GM12892 (cell line): ENCODE results near the gene ARHGAP1.

Source experiments
- POLR2A ChIP-seq: IDR thresholded peaks from 2 replicates; pipeline ENCODE4 v1.6.1; 2011; ENCODE audit warnings: low read depth, low read length, control low read depth
- POLR2AphosphoS5 ChIP-seq: IDR thresholded peaks from 2 replicates; pipeline ENCODE4 v1.6.1; 2011; ENCODE audit warnings: low read depth, low read length, control low read depth
- TAF1 ChIP-seq: IDR thresholded peaks from 2 replicates; pipeline ENCODE4 v1.6.1; 2011; ENCODE audit warnings: low read depth, mild to moderate bottlenecking, control low read depth, low read length, borderline replicate concordance

GRCh38 chr11:46682773-46683752 lies 17.4 kb downstream of the ARHGAP1 start:
- TF ChIP-seq POLR2AphosphoS5 (no peak), POLR2A (no peak), TAF1 (no peak)
